Keratinocyte (primary cell): ENCODE results near the gene ZC3H4. TPM values are rescaled to one million over a fixed set of nuclear protein-coding genes. Genes with fewer than 3 reads are reported as not detected.

Experiments
- DNase-seq: peaks from one replicate; pipeline ENCODE4 v3.0.0-alpha.2; 2011; ENCODE audit warnings: low read depth, missing footprints, low spot score
- FAIRE-seq: peaks from 2 replicates; lab custom pipeline; 2011; peaks lifted over from hg19 to GRCh38; lab: Jason Lieb, UNC
- H2AFZ ChIP-seq: 2 replicates; pipeline ENCODE4 v1.6.0; 2012; ENCODE audit warnings: low read length, control low read depth, inconsistent platforms; ENCODE audit not compliant: control insufficient read depth
- H3K27ac ChIP-seq: 2 replicates; pipeline ENCODE4 v1.5.1; 2011; ENCODE audit warnings: low read length; ENCODE audit not compliant: control insufficient read depth, insufficient read depth
- H3K27me3 ChIP-seq: 3 replicates; pipeline ENCODE4 v1.6.0; 2011; ENCODE audit warnings: low read length; ENCODE audit not compliant: control insufficient read depth, insufficient read depth; ENCODE audit errors: extremely low read depth
- H3K36me3 ChIP-seq, 2 experiments: 2 replicates in 1 of 2; 3 replicates in 1 of 2; pipeline ENCODE4 v1.5.1; 2011; ENCODE audit warnings: low read length in 2 of 2, mild to moderate bottlenecking in 1 of 2; ENCODE audit not compliant: control insufficient read depth in 2 of 2, insufficient read depth in 2 of 2; ENCODE audit errors: extremely low read depth in 1 of 2
- H3K4me1 ChIP-seq: 3 replicates; pipeline ENCODE4 v1.5.1; 2011; ENCODE audit warnings: low read length; ENCODE audit not compliant: control insufficient read depth, insufficient read depth; ENCODE audit errors: extremely low read depth
- H3K4me2 ChIP-seq: 3 replicates; pipeline ENCODE4 v1.6.0; 2011; ENCODE audit warnings: low read depth, low read length; ENCODE audit not compliant: control insufficient read depth, insufficient read depth; ENCODE audit errors: extremely low read depth
- H3K4me3 ChIP-seq, 3 experiments: fragments of 200-600 bp in 1 of 3; sonication (generic) in 1 of 3; 2 replicates in 2 of 3; 3 replicates in 1 of 3; pipeline ENCODE4 v1.5.1; 2011 to 2016; ENCODE audit warnings: low read length in 3 of 3, mild to moderate bottlenecking in 3 of 3, control low read depth in 2 of 3, inconsistent platforms in 1 of 3, low read depth in 1 of 3, mixed read lengths in 1 of 3, mixed run types in 1 of 3, moderate library complexity in 1 of 3; ENCODE audit not compliant: control insufficient read depth in 2 of 3, insufficient read depth in 2 of 3; ENCODE audit errors: extremely low read depth in 1 of 3
- H3K79me2 ChIP-seq: 2 replicates; pipeline ENCODE4 v1.6.0; 2012; ENCODE audit warnings: low read length; ENCODE audit not compliant: control insufficient read depth, insufficient read depth
- H3K9ac ChIP-seq: 3 replicates; pipeline ENCODE4 v1.6.0; 2011; ENCODE audit warnings: low read length; ENCODE audit not compliant: control insufficient read depth, insufficient read depth; ENCODE audit errors: extremely low read depth
- H3K9me1 ChIP-seq: 3 replicates; pipeline ENCODE4 v1.6.0; 2011; ENCODE audit warnings: low read length; ENCODE audit not compliant: control insufficient read depth, insufficient read depth; ENCODE audit errors: extremely low read depth
- H3K9me3 ChIP-seq: 2 replicates; pipeline ENCODE4 v1.5.1; 2012; ENCODE audit warnings: low read depth, low read length; ENCODE audit not compliant: control insufficient read depth
- H4K20me1 ChIP-seq: 3 replicates; pipeline ENCODE4 v1.6.0; 2011; ENCODE audit warnings: low read length; ENCODE audit not compliant: control insufficient read depth, insufficient read depth; ENCODE audit errors: extremely low read depth
- CTCF ChIP-seq, 3 experiments: IDR thresholded peaks in 1 of 3; conservative IDR thresholded peaks in 1 of 3; optimal IDR thresholded peaks in 1 of 3; 2 replicates in 2 of 3; 3 replicates in 1 of 3; pipeline versions ENCODE3 to v1.5.1; 2011; ENCODE audit warnings: low read length in 3 of 3, mild to moderate bottlenecking in 3 of 3, moderate library complexity in 2 of 3, control low read depth in 1 of 3, inconsistent platforms in 1 of 3; ENCODE audit not compliant: insufficient read depth in 2 of 3; ENCODE audit errors: extremely low read depth in 1 of 3
- EZH2 ChIP-seq: IDR thresholded peaks from one replicate; pipeline ENCODE4 v1.6.1; 2012; ENCODE audit warnings: inconsistent platforms, mild to moderate bottlenecking, low read length, moderate library complexity
- dilution Hi-C: fragments of 300-500 bp; cut with MboI; formaldehyde crosslinking; loops from one replicate; pipeline ENCODE4 v1.7.0; 2020; ENCODE audit warnings: low sequenced_read_pairs; ENCODE audit not compliant: extremely low pct_ligation_motif_present
- polyA plus RNA-seq, 5 experiments: library from polyadenylated mRNA; depleted of rRNA in 3 of 5; stranded (reverse) in 3 of 5; stranded (forward) in 1 of 5; unstranded in 1 of 5; fragments of >200 nt; gene quantifications; 1 replicate in 1 of 5; 2 replicates in 3 of 5; 3 replicates in 1 of 5; pipeline versions ENCODE4 v1.2.1 to v1.2.3, GENCODE V29; 2011 to 2012; ENCODE audit warnings: missing spikeins in 2 of 5, low read depth in 1 of 5, low replicate concordance in 1 of 5

The ZC3H4 gene
- polyA plus RNA-seq, 1 donor (not counting 4 experiments of a cell fraction or from before 2014, with no cell fraction given): 5.6 TPM

DNA sequence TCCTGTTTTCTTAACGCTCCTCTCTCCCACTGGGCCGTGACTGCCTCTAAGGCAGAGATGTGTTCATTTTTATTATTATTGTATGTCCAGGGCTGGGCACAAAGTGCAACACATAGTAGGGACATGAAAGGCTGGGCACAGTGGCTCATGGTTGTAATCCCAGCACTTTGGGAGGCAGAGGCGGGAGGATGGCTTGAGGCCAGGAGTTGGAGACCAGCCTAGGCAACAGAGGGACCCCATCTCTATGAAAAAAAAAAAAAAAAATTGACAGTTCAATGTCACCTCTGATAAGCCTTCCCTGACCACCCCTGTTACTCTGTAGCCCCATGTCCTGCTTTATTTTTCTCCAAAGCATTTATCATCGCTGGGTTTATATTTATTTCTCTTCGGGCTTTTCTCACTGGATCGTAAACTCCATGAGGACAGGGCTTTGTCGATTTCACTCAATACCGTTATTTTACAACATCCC is 16.6 kb upstream of the ZC3H4 start:
- FAIRE-seq: no peak
- no peaks in the 10 kb centered on the region for H3K27me3 ChIP-seq
- peak overlapping the region; percentile 36 for H2AFZ ChIP-seq
- no peaks in the 10 kb centered on the region for H3K9me3 ChIP-seq
- peak overlapping the region in 1 of 3 experiments; percentile 50 for H3K4me3 ChIP-seq
- H3K79me2 ChIP-seq: peaks cover 43% of the 10 kb centered on the region
- H4K20me1 ChIP-seq: peaks cover 7% of the 10 kb centered on the region
- no peak overlapping the region for H3K9ac ChIP-seq
- H3K9me1 ChIP-seq: no peaks in the 10 kb centered on the region
- TF ChIP-seq CTCF (optimal IDR thresholded peaks at IDR 0.05 in 1 of 3, IDR thresholded peaks at IDR 0.05 in 1 of 3, conservative IDR thresholded peaks at IDR 0.05 in 1 of 3; ENCODE audit: extremely low read depth in 1 of 3, insufficient read depth in 2 of 3, low read length in 3 of 3) (no peak), EZH2 (no peak)
- H3K4me1 ChIP-seq: peaks cover 7% of the 10 kb centered on the region
- H3K4me2 ChIP-seq: peak overlapping the region; percentile 58
- H3K27ac ChIP-seq: no peak overlapping the region
- H3K36me3 ChIP-seq: peaks cover 0 to 2% of the 10 kb centered on the region in 2 experiments
- DNase-seq: no peak
- dilution Hi-C loops: no loop called here

- no peak for TF ChIP-seq CTCF (optimal IDR thresholded peaks at IDR 0.05 in 1 of 3, IDR thresholded peaks at IDR 0.05 in 1 of 3, conservative IDR thresholded peaks at IDR 0.05 in 1 of 3; ENCODE audit: extremely low read depth in 1 of 3, insufficient read depth in 2 of 3, low read length in 3 of 3)
- TF ChIP-seq EZH2: no peak
- Histone ChIP-seq H2AFZ (no peak overlapping the region), H3K4me2 (no peak overlapping the region), H3K4me1 (peaks cover 9% of the 10 kb centered on the region), H3K79me2 (peaks cover 37% of the 10 kb centered on the region), H3K27ac (no peak overlapping the region), H4K20me1 (peaks cover 6% of the 10 kb centered on the region), H3K27me3 (no peaks in the 10 kb centered on the region), H3K9me3 (no peaks in the 10 kb centered on the region), H3K9ac (no peak overlapping the region), H3K36me3 (peaks cover 0 to 2% of the 10 kb centered on the region in 2 experiments), H3K4me3 (no peak overlapping the region), H3K9me1 (no peaks in the 10 kb centered on the region)
- DNase-seq (no peak), FAIRE-seq (no peak)
- dilution Hi-C loops: no loop called here
Observed at GRCh38 chr19:47129579-47129978, 16.0 kb upstream of the ZC3H4 start.
